CD4-positive, alpha-beta T cell (primary cell): ENCODE measurements around the gene CACNG6. TPM values are rescaled to one million over a fixed set of nuclear protein-coding genes. Genes with fewer than 3 reads are reported as not detected.

Experiments
- ATAC-seq: fragments of 200-7000 bp; cut with Tn5 transposase; one replicate; pipeline ENCODE4 v1.10.0; 2022; ENCODE audit warnings: mild to moderate bottlenecking; ENCODE audit not compliant: poor library complexity
- CTCF ChIA-PET: fragments of 350-600 bp; sonication (Branson Sonifier 250); formaldehyde crosslinking; loops from one replicate; lab custom pipeline; 2021; ENCODE audit warnings: antibody characterized with exemption, inconsistent platforms; lab: Charles Lee
- POLR2A ChIA-PET: fragments of 350-600 bp; sonication (Branson Sonifier 250); formaldehyde crosslinking; loops from one replicate; lab custom pipeline; 2021; ENCODE audit warnings: antibody characterized with exemption, inconsistent platforms; lab: Charles Lee
- DNase-seq, 14 experiments: peaks; one replicate each; pipeline ENCODE4 v3.0.0-alpha.2; 2013 to 2020; ENCODE audit warnings: mixed read lengths in 2 of 14
- H3K27ac ChIP-seq, 2 donors: one replicate each; pipeline versions ENCODE4 v1.5.1 to v1.7.0; 2013; ENCODE audit warnings: low read length in 2 of 2, low read depth in 1 of 2, mild to moderate bottlenecking in 1 of 2
- H3K27me3 ChIP-seq, 2 experiments: 1 replicate in 1 of 2; 2 replicates in 1 of 2; pipeline versions ENCODE4 v1.6.1 to v1.7.0; 2013; ENCODE audit warnings: low read length in 2 of 2, control low read depth in 1 of 2, mild to moderate bottlenecking in 1 of 2, moderate library complexity in 1 of 2; ENCODE audit not compliant: insufficient read depth in 2 of 2, control insufficient read depth in 1 of 2
- H3K36me3 ChIP-seq: one replicate; pipeline ENCODE4 v1.6.1; 2013; ENCODE audit warnings: low read length, control low read depth; ENCODE audit not compliant: insufficient read depth
- H3K4me1 ChIP-seq: one replicate; pipeline ENCODE4 v1.6.1; 2013; ENCODE audit warnings: low read length, control low read depth; ENCODE audit not compliant: insufficient read depth
- H3K4me3 ChIP-seq: one replicate; pipeline ENCODE4 v1.5.1; 2013; ENCODE audit warnings: mild to moderate bottlenecking, low read length, moderate library complexity
- H3K9me3 ChIP-seq, 2 experiments: 1 replicate in 1 of 2; 2 replicates in 1 of 2; pipeline versions ENCODE4 v1.6.1 to v1.7.0; 2013; ENCODE audit warnings: low read length in 2 of 2, mild to moderate bottlenecking in 2 of 2, control low read depth in 1 of 2, moderate library complexity in 1 of 2; ENCODE audit not compliant: control insufficient read depth in 1 of 2, insufficient read depth in 1 of 2
- H3K27ac Mint-ChIP-seq: one replicate; pipeline ENCODE4 v1.8.0; 2020; ENCODE audit warnings: mixed read lengths
- H3K27me3 Mint-ChIP-seq: one replicate; pipeline ENCODE4 v1.8.0; 2021; ENCODE audit warnings: mixed read lengths
- H3K36me3 Mint-ChIP-seq: one replicate; pipeline ENCODE4 v1.8.0; 2021; ENCODE audit warnings: low read depth, mixed read lengths
- H3K4me1 Mint-ChIP-seq: one replicate; pipeline ENCODE4 v1.8.0; 2021; ENCODE audit warnings: low read depth, mixed read lengths
- H3K4me3 Mint-ChIP-seq: one replicate; pipeline ENCODE4 v1.8.0; 2020; ENCODE audit warnings: mild to moderate bottlenecking, mixed read lengths
- H3K9me3 Mint-ChIP-seq: one replicate; pipeline ENCODE4 v1.8.0; 2020; ENCODE audit warnings: mixed read lengths
- CTCF ChIP-seq: fragments of 200-600 bp; IDR thresholded peaks from one replicate; pipeline ENCODE4 v1.8.0; 2022; ENCODE audit warnings: antibody characterized with exemption, mild to moderate bottlenecking
- intact Hi-C, 2 experiments: fragments of 100-400 bp; cut with DNase I in 1 of 2; cut with micrococcal nuclease in 1 of 2; formaldehyde crosslinking; loops; one replicate each; pipeline versions ENCODE4 v1.15.1 to v1.9.0; 2023 to 2025; cut with DNase I, micrococcal nuclease
- total RNA-seq, 174 experiments: library from RNA in 2 of 174; stranded (reverse) in 2 of 174; gene quantifications; one replicate each; pipeline ENCODE4 v1.2.3 and lab custom pipeline; 2021 to 2026

Gene CACNG6
- total RNA-seq, 2 experiments from 2014 or later = not detected

GRCh38 chr19:53992815-53993214 lies 1.4 kb downstream of the CACNG6 start:
- ChIA-PET POLR2A (no interaction called here), CTCF (no interaction called here)
- H3K27ac ChIP-seq = no peak overlapping the region
- H3K36me3 ChIP-seq = no peaks in the 10 kb centered on the region
- no peak for TF ChIP-seq CTCF
- H3K4me3 Mint-ChIP-seq = no peak overlapping the region
- H3K27me3 Mint-ChIP-seq = peaks cover 64% of the 10 kb centered on the region
- peaks cover 4% of the 10 kb centered on the region for H3K4me1 Mint-ChIP-seq
- no peak overlapping the region for H3K27ac Mint-ChIP-seq
- H3K9me3 Mint-ChIP-seq = no peaks in the 10 kb centered on the region
- peaks cover 0 to 4% of the 10 kb centered on the region in 2 experiments for H3K9me3 ChIP-seq
- no peaks in the 10 kb centered on the region for H3K36me3 Mint-ChIP-seq
- peaks cover 33 to 43% of the 10 kb centered on the region in 2 experiments for H3K27me3 ChIP-seq
- intact Hi-C loops = no loop called here
- DNase-seq (no peak), ATAC-seq (no peak)
- no peak overlapping the region for H3K4me3 ChIP-seq
- peaks cover 9% of the 10 kb centered on the region for H3K4me1 ChIP-seq

GRCh38 chr19:53993448-53993847 lies 2.0 kb downstream of the CACNG6 start:
- H3K27me3 ChIP-seq = peaks cover 33 to 43% of the 10 kb centered on the region in 2 experiments
- ATAC-seq (no peak), DNase-seq (no peak)
- intact Hi-C loops = no loop called here
- ChIA-PET CTCF (no interaction called here), POLR2A (no interaction called here)
- H3K4me1 ChIP-seq = peaks cover 9% of the 10 kb centered on the region
- no peaks in the 10 kb centered on the region for H3K36me3 Mint-ChIP-seq
- H3K4me1 Mint-ChIP-seq = peaks cover 4% of the 10 kb centered on the region
- no peak overlapping the region for H3K27ac ChIP-seq
- no peaks in the 10 kb centered on the region for H3K9me3 Mint-ChIP-seq
- H3K4me3 ChIP-seq = no peak overlapping the region
- peaks cover 70% of the 10 kb centered on the region for H3K27me3 Mint-ChIP-seq
- H3K36me3 ChIP-seq = no peaks in the 10 kb centered on the region
- H3K9me3 ChIP-seq = peaks cover 0 to 4% of the 10 kb centered on the region in 2 experiments
- H3K27ac Mint-ChIP-seq = no peak overlapping the region
- no peak for TF ChIP-seq CTCF
- H3K4me3 Mint-ChIP-seq = no peak overlapping the region

- no peaks in the 10 kb centered on the region for H3K36me3 Mint-ChIP-seq
- H3K4me3 Mint-ChIP-seq = no peak overlapping the region
- ChIA-PET CTCF (no interaction called here), POLR2A (no interaction called here)
- H3K27ac Mint-ChIP-seq = no peak overlapping the region
- H3K9me3 Mint-ChIP-seq = no peaks in the 10 kb centered on the region
- TF ChIP-seq CTCF = no peak
- H3K9me3 ChIP-seq = no peaks in the 10 kb centered on the region
- ATAC-seq (no peak), DNase-seq (no peak)
- no peaks in the 10 kb centered on the region for H3K36me3 ChIP-seq
- intact Hi-C loops = no loop called here
- H3K27me3 ChIP-seq = peaks cover 33 to 43% of the 10 kb centered on the region in 2 experiments
- H3K27ac ChIP-seq = no peak overlapping the region
- H3K4me1 Mint-ChIP-seq = peaks cover 4% of the 10 kb centered on the region
- peaks cover 73% of the 10 kb centered on the region for H3K27me3 Mint-ChIP-seq
- H3K4me3 ChIP-seq = no peak overlapping the region
- peaks cover 9% of the 10 kb centered on the region for H3K4me1 ChIP-seq
Measured at GRCh38 chr19:53994811-53995210, 3.4 kb downstream of the CACNG6 start.
